Stomach (tissue), 9 donors: ENCODE measurements around the gene ZNF398. TPM values are rescaled to one million over a fixed set of nuclear protein-coding genes. Genes with fewer than 3 reads are reported as not detected.

Experiments
- DNase-seq, 2 donors: peaks; one replicate each; pipeline versions ENCODE4 v3.0.0 to v3.0.0-alpha.2; 2013 to 2019
- H3K27ac ChIP-seq, 5 donors: fragments of 200-600 bp in 4 of 5; sonication (generic) in 4 of 5; one replicate each; pipeline ENCODE4 v1.5.1; 2013 to 2019; ENCODE audit warnings: mild to moderate bottlenecking in 1 of 5, moderate library complexity in 1 of 5
- H3K27me3 ChIP-seq, 3 donors: fragments of 200-600 bp; sonication (generic); one replicate each; pipeline ENCODE4 v1.5.1; 2017 to 2019; ENCODE audit warnings: mixed run types in 1 of 3
- H3K36me3 ChIP-seq, 4 donors: fragments of 200-600 bp; sonication (generic); 1 replicate in 3 of 4; 2 replicates in 1 of 4; pipeline ENCODE4 v1.5.1; 2016 to 2019
- H3K4me1 ChIP-seq, 4 donors: fragments of 200-600 bp; sonication (generic); one replicate each; pipeline ENCODE4 v1.5.1; 2016 to 2019
- H3K4me3 ChIP-seq, 4 donors: fragments of 200-600 bp; sonication (generic) in 3 of 4; one replicate each; pipeline ENCODE4 v1.5.1; 2016 to 2019; ENCODE audit warnings: mild to moderate bottlenecking in 1 of 4
- H3K9me3 ChIP-seq, 4 donors: fragments of 200-600 bp; sonication (generic); one replicate each; pipeline ENCODE4 v1.5.1; 2016 to 2019
- CTCF ChIP-seq, 7 experiments: fragments of 450-650 bp in 4 of 7; fragments of 200-600 bp in 3 of 7; sonication (generic) in 3 of 7; IDR thresholded peaks; one replicate each; pipeline ENCODE4 v1.5.1; 2016 to 2019; ENCODE audit warnings: antibody characterized with exemption in 7 of 7, control low read depth in 2 of 7, mild to moderate bottlenecking in 1 of 7
- EP300 ChIP-seq: sonication (generic); formaldehyde crosslinking; IDR thresholded peaks from one replicate; pipeline ENCODE4 v1.6.1; 2017; ENCODE audit warnings: antibody characterized with exemption
- POLR2A ChIP-seq, 4 donors: fragments of 450-650 bp; IDR thresholded peaks; one replicate each; pipeline ENCODE4 v1.6.1; 2016; ENCODE audit warnings: antibody characterized with exemption in 4 of 4, control low read depth in 2 of 4, mild to moderate bottlenecking in 1 of 4, moderate library complexity in 1 of 4
- POLR2AphosphoS5 ChIP-seq, 3 donors: sonication (generic); formaldehyde crosslinking; IDR thresholded peaks; one replicate each; pipeline ENCODE4 v1.6.1; 2016; ENCODE audit warnings: antibody characterized with exemption in 3 of 3
- WGBS, 5 donors: extraction: QIAGEN DNeasy Blood & Tissue Kit in 3 of 5; methylation state at CpG; one replicate each; pipeline versions ENCODE4 v1.1.5 to v1.1.7; 2013 to 2018; 5-methylcytosine and 5-hydroxymethylcytosine counted together
- intact Hi-C: fragments of 100-400 bp; cut with DNase I; formaldehyde crosslinking; loops from one replicate; pipeline ENCODE4 v1.15.1; 2023; ENCODE audit warnings: low total_unique reads
- polyA plus RNA-seq, 3 donors: library from polyadenylated mRNA; stranded (reverse); fragments of 200-250 nt; gene quantifications; one replicate each; pipeline ENCODE4 v1.2.3, GENCODE V29; 2013
- total RNA-seq, 5 donors: library from RNA; depleted of rRNA; stranded (reverse); fragments of >200 nt; gene quantifications; one replicate each; pipeline versions ENCODE4 v1.1.0 to v1.2.3, GENCODE V29; 2014 to 2016
- donor health status: healthy with polysubstance abuse.
- donor health status: Bipolar disorder and iron deficiency.
- donor health status: healthy.

Gene ZNF398
- total and polyA plus RNA-seq, 8 donors = 2.1 to 55.4 (median 12.5) TPM

GRCh38 chr7:149147752-149148653 lies 750 bp downstream of the ZNF398 start:
- WGBS, 5 donors = 0 to 1% (median 0%) methylated on average over 27 to 86 of the region's 86 CpGs
- intact Hi-C loops = no loop called here
- TF ChIP-seq POLR2AphosphoS5 (IDR thresholded peaks at IDR 0.05) (peak in 1 of 3 donors; percentile 13), CTCF (IDR thresholded peaks at IDR 0.05) (no peak), EP300 (no peak), POLR2A (IDR thresholded peaks at IDR 0.05) (no peak)
- H3K27me3 ChIP-seq = no peaks in the 10 kb centered on the region
- no peaks in the 10 kb centered on the region for H3K9me3 ChIP-seq
- no peaks in the 10 kb centered on the region for H3K36me3 ChIP-seq
- H3K4me1 ChIP-seq = peaks cover 10 to 52% (median 34%) of the 10 kb centered on the region in 4 donors
- H3K4me3 ChIP-seq = peak overlapping the region; percentile 84 to 98 (median 93)
- peak overlapping the region; percentile 87 to 94 (median 92) for H3K27ac ChIP-seq
- peak; percentile 67 to 85 for DNase-seq

GRCh38 chr7:149150981-149151380 lies 3.7 kb downstream of the ZNF398 start:
- no peak for TF ChIP-seq EP300
- no peak for TF ChIP-seq POLR2A (IDR thresholded peaks at IDR 0.05)
- no peak for TF ChIP-seq CTCF (IDR thresholded peaks at IDR 0.05)
- no peak for TF ChIP-seq POLR2AphosphoS5 (IDR thresholded peaks at IDR 0.05)
- intact Hi-C loops = no loop called here
- no peak overlapping the region for H3K4me3 ChIP-seq
- no peaks in the 10 kb centered on the region for H3K9me3 ChIP-seq
- WGBS, 5 donors = 51 to 70% (median 59%) methylated on average over 4 of the region's 4 CpGs
- H3K27me3 ChIP-seq = no peaks in the 10 kb centered on the region
- DNase-seq = no peak
- H3K27ac ChIP-seq = no peak overlapping the region
- peaks cover 10 to 40% (median 31%) of the 10 kb centered on the region in 4 donors for H3K4me1 ChIP-seq
- H3K36me3 ChIP-seq = peaks cover 11 to 24% (median 23%) of the 10 kb centered on the region in 4 donors

- Histone ChIP-seq H3K36me3 (peaks cover 11 to 47% (median 46%) of the 10 kb centered on the region in 4 donors), H3K27ac (no peak overlapping the region), H3K9me3 (no peaks in the 10 kb centered on the region), H3K4me1 (peaks cover 9 to 27% (median 18%) of the 10 kb centered on the region in 4 donors), H3K27me3 (no peaks in the 10 kb centered on the region), H3K4me3 (no peak overlapping the region)
- TF ChIP-seq EP300 = no peak
- TF ChIP-seq POLR2AphosphoS5 (IDR thresholded peaks at IDR 0.05) = no peak
- TF ChIP-seq CTCF (IDR thresholded peaks at IDR 0.05) = no peak
- TF ChIP-seq POLR2A (IDR thresholded peaks at IDR 0.05) = no peak
- 86 to 91% (median 88%) methylated on average over 2 of the region's 2 CpGs for WGBS, 5 donors
- DNase-seq = no peak
- intact Hi-C loops = no loop called here
Measured at GRCh38 chr7:149153346-149153745, 6.1 kb downstream of the ZNF398 start.

- no peak for DNase-seq
- H3K4me3 ChIP-seq = no peak overlapping the region
- intact Hi-C loops = no loop called here
- H3K36me3 ChIP-seq = peaks cover 11 to 55% (median 53%) of the 10 kb centered on the region in 4 donors
- H3K27me3 ChIP-seq = no peaks in the 10 kb centered on the region
- peaks cover 4 to 21% (median 12%) of the 10 kb centered on the region in 4 donors for H3K4me1 ChIP-seq
- 87 to 95% (median 93%) methylated on average over 7 to 11 of the region's 11 CpGs for WGBS, 5 donors
- H3K9me3 ChIP-seq = no peaks in the 10 kb centered on the region
- no peak for TF ChIP-seq EP300
- H3K27ac ChIP-seq = no peak overlapping the region
Measured at GRCh38 chr7:149154056-149154455, 6.8 kb downstream of the ZNF398 start.

GRCh38 chr7:149156898-149157297 lies 9.6 kb downstream of the ZNF398 start:
- WGBS, 5 donors = 88 to 96% (median 93%) methylated on average over 6 of the region's 6 CpGs
- TF ChIP-seq POLR2A (IDR thresholded peaks at IDR 0.05) (no peak), POLR2AphosphoS5 (IDR thresholded peaks at IDR 0.05) (no peak)
- H3K9me3 ChIP-seq = no peaks in the 10 kb centered on the region
- no peaks in the 10 kb centered on the region for H3K27me3 ChIP-seq
- peaks cover 0 to 6% (median 0%) of the 10 kb centered on the region in 4 donors for H3K4me1 ChIP-seq
- H3K27ac ChIP-seq = no peak overlapping the region
- intact Hi-C loops = no loop called here
- no peak for DNase-seq
- H3K36me3 ChIP-seq = peaks cover 18 to 81% (median 75%) of the 10 kb centered on the region in 4 donors
- H3K4me3 ChIP-seq = no peak overlapping the region
